GM12872 (cell line): ENCODE data around the gene TTC7B.

Experiments used
- TF ChIP-seq, protein P1 (sequence below): IDR thresholded peaks from 3 replicates; pipeline ENCODE4 v1.5.1; 2011; ENCODE audit warnings: low read depth, mild to moderate bottlenecking, low read length, moderate library complexity; ENCODE audit not compliant: insufficient read depth

Gene TTC7B

DNA sequence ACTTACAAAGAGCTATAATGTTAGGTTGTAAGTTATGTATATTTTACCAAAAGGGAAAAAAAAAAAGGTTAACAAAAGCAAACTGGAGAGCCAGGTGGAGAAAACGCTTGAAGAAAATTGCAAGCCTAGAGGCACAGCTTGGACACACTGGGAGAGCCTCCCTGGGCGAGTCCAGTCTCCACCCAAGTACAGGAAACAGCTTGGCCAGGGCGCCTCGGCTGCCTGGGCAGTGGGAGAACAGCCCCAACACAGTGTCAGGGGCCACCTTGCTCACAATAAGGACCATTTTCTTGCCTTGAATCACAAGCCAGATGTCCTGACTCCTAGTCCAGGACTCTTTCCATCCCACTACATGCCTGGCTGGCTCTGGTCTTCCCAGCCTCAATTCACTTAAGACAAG is 33.3 kb downstream of the TTC7B start:
- TF ChIP-seq, protein P1, sequence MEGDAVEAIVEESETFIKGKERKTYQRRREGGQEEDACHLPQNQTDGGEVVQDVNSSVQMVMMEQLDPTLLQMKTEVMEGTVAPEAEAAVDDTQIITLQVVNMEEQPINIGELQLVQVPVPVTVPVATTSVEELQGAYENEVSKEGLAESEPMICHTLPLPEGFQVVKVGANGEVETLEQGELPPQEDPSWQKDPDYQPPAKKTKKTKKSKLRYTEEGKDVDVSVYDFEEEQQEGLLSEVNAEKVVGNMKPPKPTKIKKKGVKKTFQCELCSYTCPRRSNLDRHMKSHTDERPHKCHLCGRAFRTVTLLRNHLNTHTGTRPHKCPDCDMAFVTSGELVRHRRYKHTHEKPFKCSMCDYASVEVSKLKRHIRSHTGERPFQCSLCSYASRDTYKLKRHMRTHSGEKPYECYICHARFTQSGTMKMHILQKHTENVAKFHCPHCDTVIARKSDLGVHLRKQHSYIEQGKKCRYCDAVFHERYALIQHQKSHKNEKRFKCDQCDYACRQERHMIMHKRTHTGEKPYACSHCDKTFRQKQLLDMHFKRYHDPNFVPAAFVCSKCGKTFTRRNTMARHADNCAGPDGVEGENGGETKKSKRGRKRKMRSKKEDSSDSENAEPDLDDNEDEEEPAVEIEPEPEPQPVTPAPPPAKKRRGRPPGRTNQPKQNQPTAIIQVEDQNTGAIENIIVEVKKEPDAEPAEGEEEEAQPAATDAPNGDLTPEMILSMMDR = no peak

DNA sequence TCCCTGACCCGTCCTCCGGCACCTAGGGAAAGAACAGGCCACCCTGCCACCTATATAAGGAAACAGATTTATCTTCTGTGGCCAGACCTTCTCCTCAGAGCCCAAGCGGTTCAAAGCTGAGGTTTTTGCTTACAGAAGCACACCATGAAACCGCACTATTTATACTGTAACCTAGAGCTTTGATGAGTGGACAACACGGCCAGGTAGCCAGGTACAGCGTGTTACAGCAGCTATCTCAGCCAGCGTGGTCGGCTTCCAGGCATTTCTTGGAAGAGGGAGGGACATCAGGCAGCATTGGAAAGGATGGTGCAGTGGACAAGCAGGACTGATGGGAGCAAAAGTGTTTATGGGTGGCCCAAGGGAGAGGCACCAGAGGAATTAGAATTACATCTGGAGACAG is 34.4 kb downstream of the TTC7B start:
- TF ChIP-seq, protein P1 = no peak

DNA sequence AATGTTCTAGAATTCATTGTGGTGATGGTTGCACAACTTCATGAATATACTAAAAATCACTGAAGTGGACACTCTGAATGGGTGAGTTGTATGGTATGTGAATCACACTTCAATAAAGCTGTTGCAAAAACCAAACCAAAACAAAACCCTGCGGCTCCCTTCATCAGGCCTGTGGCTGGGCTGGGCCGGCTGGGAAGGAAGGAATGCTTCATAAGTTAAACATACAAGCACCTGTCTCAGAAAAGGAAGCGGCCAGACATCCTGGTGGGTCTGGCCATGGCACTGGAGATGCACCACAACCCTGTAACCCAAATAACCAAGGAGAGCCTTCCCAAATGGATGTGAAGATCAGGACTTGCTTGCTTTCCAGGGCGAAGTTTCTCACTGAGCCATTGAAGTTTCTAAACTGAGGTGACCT is 34.9 kb downstream of the TTC7B start:
- TF ChIP-seq, protein P1 = no peak

DNA sequence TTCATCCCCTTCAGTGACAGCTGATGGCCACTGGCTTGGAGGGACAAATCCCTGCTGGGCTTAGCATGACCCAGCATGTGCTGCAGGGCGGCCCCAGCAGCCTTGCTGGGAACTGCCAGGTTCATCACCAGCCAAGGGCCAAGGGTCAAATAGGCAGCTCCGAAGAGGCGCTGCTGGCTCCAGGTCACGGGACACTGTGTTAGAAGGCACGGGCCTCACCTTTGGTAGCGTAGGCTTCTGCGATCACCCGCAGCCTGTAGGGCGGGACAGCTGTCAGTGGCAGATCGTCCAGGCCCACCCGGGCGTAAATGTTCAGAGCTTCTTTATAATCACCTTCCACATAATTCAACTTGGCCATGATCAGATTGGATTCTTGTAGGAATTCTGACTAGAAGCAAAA is 35.7 kb downstream of the TTC7B start:
- TF ChIP-seq, protein P1 = no peak

DNA sequence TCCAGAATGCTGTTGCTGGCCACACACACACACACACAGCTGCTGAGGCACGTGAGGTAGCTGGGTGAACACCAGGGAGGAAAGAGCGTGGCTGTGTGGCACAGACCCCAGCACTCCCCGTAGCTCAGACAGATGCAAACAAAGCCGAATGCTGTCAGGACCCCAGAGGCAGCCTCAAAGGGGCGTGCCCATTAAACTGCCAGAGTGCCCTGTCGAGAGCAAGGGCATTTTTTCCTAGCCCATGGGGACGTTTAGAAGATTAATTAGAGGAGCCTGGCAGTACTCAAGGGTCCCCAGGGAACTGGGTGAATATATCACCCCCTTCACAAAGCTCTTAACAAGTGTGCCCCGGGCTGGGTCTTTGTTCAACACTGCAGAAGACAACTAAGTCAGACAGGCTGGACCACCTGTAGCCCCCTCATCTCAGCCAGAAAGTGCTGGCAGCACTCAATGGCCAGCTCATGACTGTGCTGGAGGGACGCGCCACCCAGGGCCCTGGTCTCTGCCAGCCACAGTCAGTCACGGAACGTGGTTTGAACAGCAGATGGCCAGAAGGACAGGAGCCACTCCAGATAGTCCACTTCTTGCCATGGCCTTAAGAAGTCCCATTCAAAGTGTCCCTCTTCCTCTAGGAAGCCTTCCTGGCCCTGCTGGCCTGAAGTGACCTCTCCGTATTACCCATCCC is 37.5 kb downstream of the TTC7B start:
- TF ChIP-seq, protein P1 = no peak

DNA sequence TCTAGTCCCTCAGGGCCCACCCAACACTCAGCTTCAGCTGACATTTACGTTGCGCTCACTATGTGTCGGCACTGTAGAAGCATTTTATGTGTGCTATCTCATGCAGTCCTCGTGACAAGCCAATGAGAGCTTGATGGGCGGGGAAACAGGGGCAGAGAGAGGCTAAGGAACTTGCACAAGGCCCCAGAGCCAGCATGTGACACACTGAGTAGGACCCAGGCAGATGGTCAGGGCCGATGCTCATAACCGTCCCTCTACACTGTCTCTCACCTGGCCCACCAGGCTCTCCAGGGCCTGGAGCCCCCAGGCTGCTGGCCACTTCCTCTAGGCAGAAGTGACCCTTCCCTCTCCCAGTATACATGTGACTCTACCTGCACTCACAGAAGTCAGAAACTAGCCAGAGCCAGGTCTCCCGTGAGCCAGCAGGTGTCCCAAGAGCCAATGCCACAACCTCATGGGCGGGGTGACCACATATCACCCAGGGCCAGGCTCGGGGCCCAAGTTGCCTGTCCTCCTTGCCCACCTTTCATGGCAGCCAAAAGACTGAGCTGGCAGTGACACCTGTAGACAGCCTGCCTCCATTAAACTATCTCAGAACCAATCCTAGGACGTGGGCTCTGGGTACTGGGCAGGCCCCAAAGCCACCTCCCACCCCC is 38.3 kb downstream of the TTC7B start:
- TF ChIP-seq, protein P1 = no peak

DNA sequence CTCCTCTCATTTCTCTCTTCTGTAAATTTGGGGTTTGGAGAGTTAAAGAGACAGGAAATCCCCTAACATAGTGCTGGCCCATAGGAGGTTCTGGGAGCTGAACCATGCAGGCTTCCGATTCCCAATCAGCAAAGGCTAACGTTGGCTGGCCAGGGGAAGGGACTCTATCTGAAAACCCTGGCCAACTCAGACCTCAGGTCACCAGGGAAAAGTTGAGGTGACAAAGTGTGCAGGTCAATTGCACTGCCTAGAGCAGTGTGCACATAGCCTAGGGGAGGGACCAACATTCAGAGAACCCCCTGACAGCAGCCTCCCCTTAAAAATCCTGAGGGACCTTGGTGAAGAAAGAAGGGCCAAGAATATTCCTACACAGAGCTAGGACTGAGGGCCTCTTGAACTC is 38.9 kb downstream of the TTC7B start:
- TF ChIP-seq, protein P1 = no peak
